ENCODE measurements around the gene GALNS.
"Not testable (repeated sequence)": the region's sequence is repeated elsewhere in the genome, so short reads cannot be mapped to it uniquely, and the experiment has no call there.

GALNS gene

GRCh38 chr16:88889702-88890352 lies 33.1 kb upstream of the GALNS start:
- DNase-seq: not testable (repeated sequence)

GRCh38 chr16:88888461-88889387 lies 32.0 kb upstream of the GALNS start:
- DNase-seq: no peak

- DNase-seq: no peak
Observed at GRCh38 chr16:88888057-88888456, 31.3 kb upstream of the GALNS start.

GRCh38 chr16:88886845-88887521 lies 30.2 kb upstream of the GALNS start:
- no peak for DNase-seq

- DNase-seq: no peak
Observed at GRCh38 chr16:88886420-88886844, 29.7 kb upstream of the GALNS start.

GRCh38 chr16:88885693-88886280 lies 29.0 kb upstream of the GALNS start:
- DNase-seq: no peak

GRCh38 chr16:88884569-88885271 lies 28.0 kb upstream of the GALNS start:
- no peak for DNase-seq

GRCh38 chr16:88883946-88884345 lies 27.2 kb upstream of the GALNS start:
- peak in 12 of 58 donors; percentile 7 to 36 (median 16) for DNase-seq

- DNase-seq: peak in 1 of 58 donors; percentile 9
Observed at GRCh38 chr16:88883117-88883895, 26.6 kb upstream of the GALNS start.

- peak in 1 of 58 donors; percentile 54 for DNase-seq
Observed at GRCh38 chr16:88882358-88883030, 25.7 kb upstream of the GALNS start.

- DNase-seq: no peak
Observed at GRCh38 chr16:88881675-88882357, 25.1 kb upstream of the GALNS start.

GRCh38 chr16:88881007-88881615 lies 24.4 kb upstream of the GALNS start:
- DNase-seq: no peak

GRCh38 chr16:88880226-88881006 lies 23.7 kb upstream of the GALNS start:
- DNase-seq: no peak

- DNase-seq: no peak
Observed at GRCh38 chr16:88879788-88880055, 23.0 kb upstream of the GALNS start.

- no peak for DNase-seq
Observed at GRCh38 chr16:88878967-88879787, 22.4 kb upstream of the GALNS start.

GRCh38 chr16:88878356-88878755 lies 21.6 kb upstream of the GALNS start:
- DNase-seq: no peak
